Ishikawa (cell line): Measurements from ENCODE around the gene DUS2.

Experiments
- CEBPB ChIP-seq: IDR thresholded peaks from 2 replicates; pipeline ENCODE4 v1.6.1; 2012
- CREB1 ChIP-seq: IDR thresholded peaks from 2 replicates; pipeline ENCODE4 v1.6.1; 2012; ENCODE audit warnings: low read depth
- EGR1 ChIP-seq: IDR thresholded peaks from 2 replicates; pipeline ENCODE4 v1.6.1; 2012
- EP300 ChIP-seq: IDR thresholded peaks from 2 replicates; pipeline ENCODE4 v1.6.1; 2012; ENCODE audit warnings: borderline replicate concordance
- FOXM1 ChIP-seq: IDR thresholded peaks from 2 replicates; pipeline ENCODE4 v1.6.1; 2012; ENCODE audit warnings: low read depth, borderline replicate concordance
- MAX ChIP-seq: IDR thresholded peaks from 2 replicates; pipeline ENCODE4 v1.6.1; 2012
- NFIC ChIP-seq: IDR thresholded peaks from 2 replicates; pipeline ENCODE4 v1.6.1; 2012
- RAD21 ChIP-seq: IDR thresholded peaks from 2 replicates; pipeline ENCODE4 v1.6.1; 2012; ENCODE audit warnings: low read depth
- REST ChIP-seq: IDR thresholded peaks from 2 replicates; pipeline ENCODE4 v1.6.1; 2012; ENCODE audit warnings: low read depth, mild to moderate bottlenecking
- TAF1 ChIP-seq: IDR thresholded peaks from 2 replicates; pipeline ENCODE4 v1.6.1; 2012; ENCODE audit warnings: low read depth, mild to moderate bottlenecking
- TCF12 ChIP-seq: IDR thresholded peaks from 2 replicates; pipeline ENCODE4 v1.6.1; 2012; ENCODE audit warnings: low read depth
- TEAD4 ChIP-seq: IDR thresholded peaks from 2 replicates; pipeline ENCODE4 v1.6.1; 2012
- USF1 ChIP-seq: IDR thresholded peaks from 2 replicates; pipeline ENCODE4 v1.6.1; 2012
- YY1 ChIP-seq: IDR thresholded peaks from 2 replicates; pipeline ENCODE4 v1.6.1; 2012; ENCODE audit warnings: low read depth
- ZBTB7A ChIP-seq: IDR thresholded peaks from 2 replicates; pipeline ENCODE4 v1.6.1; 2012; ENCODE audit warnings: low read depth

The DUS2 gene

DNA sequence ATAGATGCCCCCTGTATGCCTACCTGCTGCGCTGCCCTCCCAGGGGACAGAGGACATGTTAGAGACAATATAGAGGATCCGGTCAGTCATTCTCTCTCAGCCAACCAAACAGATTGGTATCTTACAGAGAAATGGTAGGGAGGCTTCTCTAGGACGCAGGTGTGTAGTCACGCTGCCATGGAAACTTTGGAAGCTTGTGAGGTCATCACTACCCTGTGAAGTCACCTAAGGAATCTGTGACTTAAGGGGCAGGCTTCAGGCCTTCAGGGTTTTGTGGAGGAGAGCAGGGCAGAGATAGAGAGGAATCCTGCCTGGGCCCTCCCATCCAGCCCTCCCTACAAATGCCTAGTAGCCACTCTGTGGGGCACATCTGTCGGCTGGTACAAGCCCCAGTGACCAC is 7.4 kb upstream of the DUS2 start, which contains the start of gene DPEP2NB:
Gene DPEP2NB, minus strand, starts transcription at position 231 of the 400 bp plus-strand sequence. Its CDS starts 141 bp downstream, at position 90.
- TF ChIP-seq TAF1 (no peak), NFIC (no peak)

DNA sequence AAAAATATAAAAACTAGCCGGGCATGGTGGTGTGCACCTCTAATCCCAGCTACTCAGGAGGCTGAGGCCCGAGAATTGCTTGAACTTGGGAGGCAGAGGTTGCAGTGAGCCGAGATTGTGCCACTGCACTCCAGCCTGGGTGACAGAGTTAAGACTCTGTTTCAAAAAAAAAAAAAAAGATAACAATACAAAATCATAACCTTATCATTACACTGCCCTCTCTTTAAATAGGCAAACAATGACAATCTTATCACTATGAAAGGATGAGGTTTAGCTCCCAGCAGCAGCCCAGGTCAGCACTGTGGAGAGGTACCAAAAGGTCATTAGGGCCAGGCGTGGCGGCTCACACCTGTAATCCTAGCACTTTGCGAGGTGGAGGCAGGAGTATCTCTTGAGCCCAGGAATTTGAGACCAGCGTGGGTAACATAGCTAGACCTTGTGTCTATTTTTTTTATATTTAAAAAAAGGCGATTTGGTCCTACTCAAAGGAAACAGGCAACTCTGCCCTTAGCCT is 3.9 kb upstream of the DUS2 start:
- no peak for TF ChIP-seq MAX
- TF ChIP-seq YY1: no peak
- no peak for TF ChIP-seq TAF1
- TF ChIP-seq ZBTB7A: no peak
- no peak for TF ChIP-seq TCF12

DNA sequence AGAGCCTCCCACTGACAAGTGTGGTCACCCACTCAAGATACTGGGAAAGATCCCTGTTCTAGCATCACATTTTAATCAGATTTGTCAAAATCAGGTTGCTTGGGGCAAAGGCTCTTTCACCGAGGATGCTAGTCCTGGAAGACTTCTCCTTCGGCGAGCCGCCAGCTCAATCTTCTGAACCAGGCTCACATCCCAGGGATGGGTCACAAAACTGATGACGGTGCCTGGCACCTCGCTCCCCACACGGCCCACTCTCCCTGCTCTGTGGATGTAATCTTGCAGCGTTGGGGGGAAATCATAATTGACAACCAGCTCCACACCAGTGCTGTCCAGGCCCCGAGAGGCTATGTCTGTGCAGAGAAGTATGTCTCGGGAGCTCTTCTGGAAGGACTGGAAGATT is 1.6 kb upstream of the DUS2 start:
- TF ChIP-seq EGR1 (no peak), EP300 (no peak), USF1 (no peak), YY1 (no peak), CEBPB (no peak), CREB1 (no peak), TEAD4 (no peak), ZBTB7A (no peak), MAX (no peak), NFIC (no peak), TAF1 (no peak), RAD21 (no peak), TCF12 (no peak), FOXM1 (no peak), REST (no peak)

GRCh38 chr16:68022278-68022727 is 781 bp upstream of the DUS2 start:
- TF ChIP-seq EGR1 (no peak), YY1 (peak; percentile 37; the same call in 1 of the 2 replicates), CREB1 (no peak), USF1 (no peak)

DNA sequence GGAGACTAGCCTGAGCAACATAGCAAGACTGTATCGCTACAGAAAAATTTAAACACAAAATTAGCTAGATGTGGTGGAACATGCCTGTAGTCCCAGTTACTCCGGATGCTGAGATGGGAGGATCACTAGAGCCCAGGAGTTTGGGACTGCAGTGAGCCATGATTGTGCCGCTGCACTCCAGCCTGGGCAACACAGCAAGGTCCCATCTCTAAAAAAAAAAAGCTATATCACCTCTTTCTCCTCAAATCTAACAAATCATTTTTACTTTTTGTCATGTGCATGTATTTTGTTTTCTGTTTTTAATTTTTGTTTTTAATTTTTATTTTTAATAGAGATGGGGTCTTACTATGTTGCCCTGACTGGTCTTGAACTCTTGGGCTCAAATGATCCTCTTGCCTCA is 5.9 kb downstream of the DUS2 start:
- no peak for TF ChIP-seq USF1
- TF ChIP-seq FOXM1: no peak
- TF ChIP-seq NFIC: no peak
- TF ChIP-seq TAF1: no peak

GRCh38 chr16:68031951-68032350 is 8.9 kb downstream of the DUS2 start:
- no peak for TF ChIP-seq TCF12
- no peak for TF ChIP-seq REST
- TF ChIP-seq CREB1: no peak
- no peak for TF ChIP-seq ZBTB7A
- TF ChIP-seq CEBPB: no peak
- TF ChIP-seq EGR1: no peak
- no peak for TF ChIP-seq NFIC
- no peak for TF ChIP-seq TAF1
- no peak for TF ChIP-seq RAD21
- TF ChIP-seq FOXM1: no peak
- no peak for TF ChIP-seq YY1
- TF ChIP-seq USF1: no peak
- TF ChIP-seq EP300: no peak
- no peak for TF ChIP-seq TEAD4
